Skin epidermis (tissue), 12 donors: ENCODE results near the gene PDCD2L.

Experiments
- H3K27ac ChIP-seq, 21 experiments: fragments of 200-600 bp; sonication (generic) in 11 of 21; one replicate each; pipeline ENCODE4 v1.5.0; 2020; ENCODE audit warnings: mild to moderate bottlenecking in 3 of 21, inconsistent platforms in 2 of 21, moderate library complexity in 2 of 21
- H3K4me3 ChIP-seq, 7 experiments: fragments of 200-600 bp; sonication (generic) in 2 of 7; one replicate each; pipeline ENCODE4 v1.5.0; 2020; ENCODE audit warnings: inconsistent platforms in 2 of 7, mild to moderate bottlenecking in 2 of 7, moderate library complexity in 1 of 7

The PDCD2L gene

GRCh38 chr19:34405892-34406660 is 1.9 kb downstream of the PDCD2L start:
- no peak overlapping the region for H3K27ac ChIP-seq
- H3K4me3 ChIP-seq, result no peak overlapping the region

- no peak overlapping the region for H3K27ac ChIP-seq
These were observed 4.2 kb downstream of the PDCD2L start for GRCh38 chr19:34408411-34408810.

GRCh38 chr19:34409189-34410164 is 5.3 kb downstream of the PDCD2L start:
- Histone ChIP-seq H3K27ac (peak overlapping the region in 2 of 21 experiments; percentile 16), H3K4me3 (no peak overlapping the region)

More at GRCh38 chr19:34408411-34408810, 4.2 kb downstream of the PDCD2L start:
- no peak overlapping the region for H3K4me3 ChIP-seq

- H3K27ac ChIP-seq, result no peak overlapping the region
- H3K4me3 ChIP-seq, result no peak overlapping the region
These were observed 7.0 kb downstream of the PDCD2L start for GRCh38 chr19:34411216-34411615.

GRCh38 chr19:34416021-34416545 is 11.9 kb downstream of the PDCD2L start:
- H3K27ac ChIP-seq, result no peak overlapping the region
- H3K4me3 ChIP-seq, result no peak overlapping the region

GRCh38 chr19:34418300-34418699 is 14.1 kb downstream of the PDCD2L start:
- Histone ChIP-seq H3K4me3 (no peak overlapping the region), H3K27ac (no peak overlapping the region)

- H3K27ac ChIP-seq, result peak overlapping the region in 2 of 21 experiments; percentile 7 to 25
- no peak overlapping the region for H3K4me3 ChIP-seq
These were observed 22.0 kb downstream of the PDCD2L start for GRCh38 chr19:34426096-34426661.

- Histone ChIP-seq H3K27ac (peak overlapping the region; percentile 89 to 99 (median 97)), H3K4me3 (peak overlapping the region; percentile 92 to 99 (median 99))
These were observed 24.5 kb downstream of the PDCD2L start for GRCh38 chr19:34428549-34429285.

- peak overlapping the region in 9 of 21 experiments; percentile 5 to 99 (median 96) for H3K27ac ChIP-seq
- peak overlapping the region; percentile 92 to 99 (median 99) for H3K4me3 ChIP-seq
These were observed 25.4 kb downstream of the PDCD2L start for GRCh38 chr19:34429553-34429952.

GRCh38 chr19:34430738-34431625 is 26.8 kb downstream of the PDCD2L start:
- Histone ChIP-seq H3K27ac (peak overlapping the region in 2 of 21 experiments; percentile 6 to 34), H3K4me3 (no peak overlapping the region)

- Histone ChIP-seq H3K4me3 (no peak overlapping the region), H3K27ac (peak overlapping the region in 3 of 21 experiments; percentile 5 to 45 (median 44))
These were observed 27.6 kb downstream of the PDCD2L start for GRCh38 chr19:34431681-34432402.

GRCh38 chr19:34432797-34433196 is 28.6 kb downstream of the PDCD2L start:
- Histone ChIP-seq H3K4me3 (no peak overlapping the region), H3K27ac (peak overlapping the region in 6 of 21 experiments; percentile 5 to 58 (median 42))

- no peak overlapping the region for H3K4me3 ChIP-seq
- no peak overlapping the region for H3K27ac ChIP-seq
These were observed 32.5 kb downstream of the PDCD2L start for GRCh38 chr19:34436716-34437115.

GRCh38 chr19:34448191-34448590 is 44.0 kb downstream of the PDCD2L start:
- H3K27ac ChIP-seq, result no peak overlapping the region

GRCh38 chr19:34452723-34453122 is 48.5 kb downstream of the PDCD2L start:
- H3K27ac ChIP-seq, result no peak overlapping the region
- no peak overlapping the region for H3K4me3 ChIP-seq

More at GRCh38 chr19:34448191-34448590, 44.0 kb downstream of the PDCD2L start:
- H3K4me3 ChIP-seq, result no peak overlapping the region

- no peak overlapping the region for H3K27ac ChIP-seq
- H3K4me3 ChIP-seq, result no peak overlapping the region
These were observed 49.9 kb downstream of the PDCD2L start for GRCh38 chr19:34454091-34454490.

GRCh38 chr19:34454685-34455084 is 50.5 kb downstream of the PDCD2L start:
- Histone ChIP-seq H3K27ac (no peak overlapping the region), H3K4me3 (no peak overlapping the region)
